ENCODE data around the gene NEURL1B. TPM values are rescaled to one million over a fixed set of nuclear protein-coding genes. Genes with fewer than 3 reads are reported as not detected.
"Not testable (repeated sequence)": the region's sequence is repeated elsewhere in the genome, so short reads cannot be mapped to it uniquely, and the experiment has no call there.

Gene NEURL1B
- total RNA-seq, 4 donors from 2014 or later: 10.3 to 86.5 (median 17.8) TPM

- no peak for ATAC-seq (ENCODE audit: low FRiP score)
- no peak for DNase-seq (ENCODE audit: low spot score)
- TF ChIP-seq CTCF (IDR thresholded peaks at IDR 0.05): no peak
These were observed 7.7 kb downstream of the NEURL1B start for GRCh38 chr5:172648755-172649154.

DNA sequence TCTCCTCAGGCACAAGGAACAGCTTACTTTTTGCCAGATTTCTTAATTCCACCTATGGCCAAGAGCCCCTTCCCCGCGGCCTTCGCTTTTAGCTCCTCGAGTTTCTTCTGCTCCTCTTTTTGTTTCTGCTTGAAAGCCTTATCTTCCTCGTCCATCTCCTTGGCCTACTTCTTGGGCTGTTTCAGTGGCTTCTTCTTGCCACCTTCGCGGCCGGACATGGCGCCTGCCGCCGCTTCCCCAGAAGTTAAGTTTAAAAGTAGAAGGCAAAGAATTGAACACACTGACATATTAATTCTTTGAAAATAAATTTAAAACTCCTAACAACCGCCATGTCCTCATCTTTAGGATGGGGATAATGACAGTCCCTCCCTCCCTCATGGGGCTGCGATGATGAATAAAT, 15.4 kb downstream of the NEURL1B start:
- DNase-seq (ENCODE audit: low spot score): not testable (repeated sequence)

DNA sequence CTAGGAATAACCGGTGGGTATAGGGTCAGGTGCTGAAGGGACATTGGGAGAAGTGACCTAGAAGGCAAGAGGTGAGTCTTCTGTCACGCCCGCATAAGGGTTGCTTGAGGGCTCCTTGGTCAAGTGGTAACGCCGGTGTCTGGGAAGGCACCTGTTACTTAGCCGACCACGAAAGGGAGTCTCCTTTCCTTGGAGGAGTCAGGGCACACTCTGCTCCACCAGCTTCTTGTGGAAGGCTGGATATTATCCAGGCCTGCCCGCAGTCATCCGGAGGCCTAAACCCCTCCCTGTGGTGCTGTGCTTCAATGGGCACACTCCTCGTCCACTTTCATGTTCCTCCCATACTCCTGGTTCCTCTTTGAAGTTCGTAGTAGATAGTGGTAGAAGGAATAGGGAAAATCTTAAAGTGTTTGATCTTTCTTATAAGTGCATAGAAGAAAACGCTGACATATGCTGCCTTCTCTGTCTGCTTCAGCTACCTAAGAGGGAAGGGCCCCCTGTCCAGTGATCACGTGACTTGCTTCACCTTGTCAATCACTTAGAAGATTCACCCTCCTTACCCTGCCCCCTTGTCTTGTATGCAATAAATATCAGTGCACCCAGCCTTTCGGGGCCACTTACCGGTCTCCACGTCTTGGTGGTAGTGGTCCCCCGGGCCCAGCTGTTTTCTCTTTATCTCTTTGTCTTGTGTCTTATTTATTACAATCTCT, 16.6 kb downstream of the NEURL1B start:
- not testable (repeated sequence) for DNase-seq (ENCODE audit: low spot score); ATAC-seq (ENCODE audit: low FRiP score)

More for the DNA sequence above, 15.4 kb downstream of the NEURL1B start:
- not testable (repeated sequence) for ATAC-seq (ENCODE audit: low FRiP score)

DNA sequence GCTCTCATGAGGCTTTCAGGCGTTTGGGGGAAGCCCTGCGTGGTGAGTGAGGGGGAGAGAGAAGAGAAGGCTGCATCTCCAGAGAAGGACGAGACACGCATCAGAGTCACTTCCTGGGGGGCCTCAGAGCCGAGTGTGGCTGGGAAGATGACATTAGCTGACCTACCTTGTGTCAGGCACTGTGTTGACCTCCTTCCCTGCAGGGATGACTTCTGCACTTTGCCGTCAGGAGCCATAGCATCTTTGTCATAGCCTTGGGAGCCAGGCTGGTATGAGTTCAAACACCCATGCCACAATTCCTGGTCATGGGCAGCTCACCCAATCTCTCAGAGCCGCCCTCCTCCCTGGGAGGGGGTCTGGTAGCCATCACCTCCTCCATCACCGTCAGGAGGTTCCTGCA, 17.3 kb downstream of the NEURL1B start:
- DNase-seq (ENCODE audit: low spot score) (no peak), ATAC-seq (ENCODE audit: low FRiP score) (no peak)
- no peak for TF ChIP-seq CTCF (IDR thresholded peaks at IDR 0.05)

GRCh38 chr5:172658961-172659501, 18.0 kb downstream of the NEURL1B start:
- DNase-seq (ENCODE audit: low spot score) (no peak), ATAC-seq (ENCODE audit: low FRiP score) (peak; percentile 26)

GRCh38 chr5:172659570-172659908, 18.5 kb downstream of the NEURL1B start:
- ATAC-seq (ENCODE audit: low FRiP score): no peak
- TF ChIP-seq CTCF (IDR thresholded peaks at IDR 0.05): no peak
- DNase-seq (ENCODE audit: low spot score): no peak

More at GRCh38 chr5:172658961-172659501, 18.0 kb downstream of the NEURL1B start:
- TF ChIP-seq CTCF (IDR thresholded peaks at IDR 0.05): no peak

DNA sequence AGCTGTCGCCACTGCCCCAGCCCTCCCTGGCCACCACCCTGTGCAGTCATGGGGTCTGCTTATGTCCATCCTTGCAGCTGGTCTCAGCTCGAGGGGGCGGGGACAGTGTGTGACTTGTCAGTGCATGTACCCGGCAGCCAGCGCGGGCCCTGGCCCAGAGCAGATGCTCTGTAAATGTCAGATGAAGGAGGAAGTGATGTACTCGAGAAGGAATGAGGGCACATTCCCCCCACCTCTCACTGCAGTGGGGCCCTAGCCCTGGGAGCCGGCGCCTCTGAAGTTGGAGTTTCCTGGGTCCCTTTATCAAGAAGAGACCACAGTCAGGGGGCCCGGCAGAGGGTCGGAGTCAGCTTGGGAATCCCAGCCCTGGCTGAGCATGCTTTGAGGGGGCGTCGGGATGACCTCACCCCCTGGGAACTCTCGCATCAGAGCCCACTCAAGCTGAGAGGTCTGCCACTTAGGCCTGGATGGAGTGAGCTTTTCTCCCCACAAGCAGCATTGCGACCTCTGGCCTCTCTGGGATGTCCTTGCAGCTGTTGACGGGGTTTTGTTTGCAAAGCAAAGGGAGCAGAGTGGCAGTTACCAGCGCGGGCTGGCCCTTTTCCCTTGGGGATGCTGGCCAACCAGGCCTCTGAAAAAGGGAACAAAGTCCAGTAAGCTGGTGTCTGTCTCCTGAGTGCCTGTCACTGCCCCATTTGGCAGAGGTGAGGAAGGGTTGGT, 19.0 kb downstream of the NEURL1B start:
- DNase-seq (ENCODE audit: low spot score) (no peak), ATAC-seq (ENCODE audit: low FRiP score) (peak; percentile 54)
- no peak for TF ChIP-seq CTCF (IDR thresholded peaks at IDR 0.05)

- DNase-seq (ENCODE audit: low spot score): no peak
- no peak for TF ChIP-seq CTCF (IDR thresholded peaks at IDR 0.05)
- ATAC-seq (ENCODE audit: low FRiP score): no peak
These were observed 19.9 kb downstream of the NEURL1B start for GRCh38 chr5:172660974-172661373.

All from omental fat pad (tissue), 4 donors.